Smooth muscle cell (in vitro differentiated cells): ENCODE data around the gene STIMATE. TPM values are rescaled to one million over a fixed set of nuclear protein-coding genes. Genes with fewer than 3 reads are reported as not detected.

Experiments
- DNase-seq: peaks from one replicate; lab custom pipeline; 2025; ENCODE audit not compliant: unreplicated experiment; lab: John Stamatoyannopoulos, UW
- H2AFZ ChIP-seq: fragments of 200-600 bp; sonication (generic); 2 replicates; pipeline ENCODE4 v1.6.0; 2016; ENCODE audit warnings: antibody characterized with exemption, low read depth, mild to moderate bottlenecking
- H3F3A ChIP-seq: fragments of 200-600 bp; sonication (generic); 2 replicates; pipeline ENCODE4 v1.6.0; 2017; ENCODE audit warnings: antibody characterized with exemption, low read depth
- H3K27ac ChIP-seq: fragments of 200-600 bp; sonication (generic); 2 replicates; pipeline ENCODE4 v1.5.1; 2016; ENCODE audit warnings: low read depth, mild to moderate bottlenecking
- H3K27me3 ChIP-seq: fragments of 200-600 bp; sonication (generic); 2 replicates; pipeline ENCODE4 v1.6.1; 2016; ENCODE audit warnings: low read depth, mild to moderate bottlenecking
- H3K36me3 ChIP-seq: fragments of 200-600 bp; sonication (generic); 2 replicates; pipeline ENCODE4 v1.5.1; 2016; ENCODE audit warnings: low read depth
- H3K4me1 ChIP-seq: fragments of 200-600 bp; sonication (generic); 2 replicates; pipeline ENCODE4 v1.5.1; 2016; ENCODE audit warnings: low read depth
- H3K4me2 ChIP-seq: fragments of 200-600 bp; sonication (generic); 2 replicates; pipeline ENCODE4 v1.6.0; 2016; ENCODE audit warnings: mild to moderate bottlenecking
- H3K4me3 ChIP-seq: fragments of 200-600 bp; sonication (generic); 2 replicates; pipeline ENCODE4 v1.5.1; 2016; ENCODE audit warnings: mild to moderate bottlenecking
- H3K79me2 ChIP-seq: fragments of 200-600 bp; sonication (generic); 2 replicates; pipeline ENCODE4 v1.6.0; 2016; ENCODE audit warnings: low read depth, mild to moderate bottlenecking
- H3K9ac ChIP-seq: fragments of 200-600 bp; sonication (generic); 2 replicates; pipeline ENCODE4 v1.6.0; 2016; ENCODE audit warnings: low read depth
- H3K9me3 ChIP-seq: fragments of 200-600 bp; sonication (generic); replicated peaks from 2 replicates; pipeline ENCODE4 v1.5.1; 2016; ENCODE audit warnings: low read depth
- H4K20me1 ChIP-seq: fragments of 200-600 bp; sonication (generic); 2 replicates; pipeline ENCODE4 v1.6.0; 2016; ENCODE audit warnings: low read depth
- CTCF ChIP-seq: fragments of 200-600 bp; sonication (generic); IDR thresholded peaks from 2 replicates; pipeline ENCODE4 v1.5.1; 2017; ENCODE audit warnings: borderline replicate concordance, mild to moderate bottlenecking, antibody characterized with exemption; ENCODE audit not compliant: insufficient read depth, poor library complexity, severe bottlenecking
- WGBS: methylation state at CpG from one replicate; pipeline ENCODE4 v1.1.7; 2016; ENCODE audit warnings: low lambda C conversion rate; 5-methylcytosine and 5-hydroxymethylcytosine counted together
- polyA plus RNA-seq: library from polyadenylated mRNA; unstranded; fragments of >200 nt; fragmentation: Nextera tagmentation; extraction: Ambion mirVana; gene quantifications from 2 replicates; pipeline ENCODE4 v1.2.1, GENCODE V29; 2016
- total RNA-seq: library from RNA; depleted of rRNA; stranded (reverse); fragments of >200 nt; gene quantifications from 2 replicates; pipeline ENCODE4 v1.2.3, GENCODE V29; 2014

Gene STIMATE
- total and polyA plus RNA-seq, 2 experiments from 2014 or later: 12.8 to 18.1 TPM

- Histone ChIP-seq H4K20me1 (no peaks in the 10 kb centered on the region), H3K9me3 (no peaks in the 10 kb centered on the region), H3K36me3 (no peaks in the 10 kb centered on the region), H3K9ac (no peak overlapping the region), H3K79me2 (no peaks in the 10 kb centered on the region), H3K4me1 (no peaks in the 10 kb centered on the region), H3K27me3 (no peaks in the 10 kb centered on the region), H3K4me3 (no peak overlapping the region), H3K4me2 (no peak overlapping the region), H2AFZ (no peak overlapping the region), H3F3A (no peaks in the 10 kb centered on the region), H3K27ac (no peak overlapping the region)
- TF ChIP-seq CTCF: peak; percentile 39
- DNase-seq: no peak
- 91% methylated on average over 6 of the region's 7 CpGs for WGBS
Measured at GRCh38 chr3:52845691-52846431, 51.5 kb downstream of the STIMATE start.

- WGBS: 60% methylated on average over 6 of the region's 6 CpGs
- no peak overlapping the region for H3K9ac ChIP-seq
- H3K4me3 ChIP-seq: no peak overlapping the region
- DNase-seq: no peak
- no peaks in the 10 kb centered on the region for H3K9me3 ChIP-seq
- no peak overlapping the region for H3K4me2 ChIP-seq
- no peak overlapping the region for H3K27ac ChIP-seq
- no peaks in the 10 kb centered on the region for H3K36me3 ChIP-seq
- no peaks in the 10 kb centered on the region for H3F3A ChIP-seq
- no peaks in the 10 kb centered on the region for H4K20me1 ChIP-seq
- H3K79me2 ChIP-seq: no peaks in the 10 kb centered on the region
- H3K4me1 ChIP-seq: no peaks in the 10 kb centered on the region
- H3K27me3 ChIP-seq: no peaks in the 10 kb centered on the region
- no peak overlapping the region for H2AFZ ChIP-seq
- no peak for TF ChIP-seq CTCF
Measured at GRCh38 chr3:52845157-52845556, 52.2 kb downstream of the STIMATE start.

- Histone ChIP-seq H3K27ac (no peak overlapping the region), H3K4me2 (no peak overlapping the region), H3F3A (no peaks in the 10 kb centered on the region), H2AFZ (no peak overlapping the region), H3K27me3 (no peaks in the 10 kb centered on the region), H3K9ac (no peak overlapping the region), H3K4me1 (no peaks in the 10 kb centered on the region), H3K36me3 (no peaks in the 10 kb centered on the region), H3K9me3 (no peaks in the 10 kb centered on the region), H4K20me1 (no peaks in the 10 kb centered on the region), H3K79me2 (no peaks in the 10 kb centered on the region), H3K4me3 (no peak overlapping the region)
- WGBS: 93% methylated on average over 18 of the region's 18 CpGs
- no peak for TF ChIP-seq CTCF
- DNase-seq: no peak
Measured at GRCh38 chr3:52844290-52844975, 52.9 kb downstream of the STIMATE start.

GRCh38 chr3:52843881-52844280 is 53.5 kb downstream of the STIMATE start:
- Histone ChIP-seq H3F3A (no peaks in the 10 kb centered on the region), H2AFZ (no peak overlapping the region), H3K27me3 (no peaks in the 10 kb centered on the region), H3K9ac (no peak overlapping the region), H3K9me3 (no peaks in the 10 kb centered on the region), H3K4me3 (no peak overlapping the region), H3K36me3 (no peaks in the 10 kb centered on the region), H3K27ac (no peak overlapping the region), H3K4me2 (no peak overlapping the region), H4K20me1 (no peaks in the 10 kb centered on the region), H3K4me1 (no peaks in the 10 kb centered on the region), H3K79me2 (no peaks in the 10 kb centered on the region)
- TF ChIP-seq CTCF: no peak
- 93% methylated on average over 2 of the region's 2 CpGs for WGBS
- DNase-seq: no peak
